ENCODE data around the gene SLC45A1.

Gene SLC45A1

DNA sequence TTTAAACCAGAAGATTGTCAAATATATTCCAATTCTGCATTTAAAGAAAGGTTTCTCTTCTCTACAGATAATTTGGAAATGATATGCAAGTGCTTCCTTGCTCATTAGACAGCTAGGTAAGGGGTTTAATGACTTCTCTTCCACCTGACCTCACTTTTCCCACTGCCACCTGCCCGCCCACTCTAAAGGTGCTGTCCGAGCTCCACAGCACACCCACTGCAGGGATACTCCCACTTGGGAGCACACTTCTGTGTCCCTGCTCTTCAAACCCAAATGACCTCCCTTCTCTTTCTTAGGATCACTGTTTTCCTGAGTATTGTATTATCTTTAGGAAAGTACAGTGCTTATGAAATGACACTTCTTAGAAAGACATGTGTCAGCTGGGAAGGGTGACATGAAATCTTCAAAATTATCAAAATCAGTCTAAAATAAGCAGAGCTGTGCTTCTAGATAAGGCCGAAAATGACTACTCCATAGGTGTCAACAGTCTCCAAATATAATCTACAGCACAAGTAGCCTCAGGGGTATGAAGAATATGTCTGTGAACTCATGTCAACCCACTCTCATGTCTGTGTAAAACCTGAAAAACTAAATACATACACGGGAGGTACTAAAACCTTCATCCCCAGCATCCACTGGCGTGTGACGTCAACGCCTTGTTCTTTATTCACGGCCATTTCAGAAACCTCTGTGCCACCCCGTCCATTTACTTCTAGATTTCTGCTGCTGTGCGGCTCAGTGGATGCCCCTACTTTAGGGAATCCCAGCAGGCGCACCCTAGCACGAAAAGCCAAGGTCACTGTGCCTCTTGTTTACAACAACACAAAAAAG, 71.0 kb downstream of the SLC45A1 start:
- POLR2A ChIA-PET: no interaction called here
- TF ChIP-seq CTCF (IDR thresholded peaks at IDR 0.05; ENCODE audit: insufficient read depth, low read length, missing control alignments): no peak
- no peak overlapping the region for H3K4me3 ChIP-seq (ENCODE audit: low read depth, low read length)
- no peak for DNase-seq (ENCODE audit: low read depth, low spot score)
- CTCF ChIA-PET: no interaction called here

- TF ChIP-seq CTCF (IDR thresholded peaks at IDR 0.05; ENCODE audit: insufficient read depth, low read length, missing control alignments): no peak
- ChIA-PET CTCF (no interaction called here), POLR2A (no interaction called here)
- DNase-seq (ENCODE audit: low read depth, low spot score): no peak
- H3K4me3 ChIP-seq (ENCODE audit: low read depth, low read length): no peak overlapping the region
Observed at GRCh38 chr1:8389958-8390535, 72.1 kb downstream of the SLC45A1 start.

- no peak for DNase-seq (ENCODE audit: low read depth, low spot score)
- no peak for TF ChIP-seq CTCF (IDR thresholded peaks at IDR 0.05; ENCODE audit: insufficient read depth, low read length, missing control alignments)
- ChIA-PET CTCF (no interaction called here), POLR2A (no interaction called here)
- H3K4me3 ChIP-seq (ENCODE audit: low read depth, low read length): no peak overlapping the region
Observed at GRCh38 chr1:8390707-8391106, 72.8 kb downstream of the SLC45A1 start.

GRCh38 chr1:8392522-8392921, 74.6 kb downstream of the SLC45A1 start:
- TF ChIP-seq CTCF (IDR thresholded peaks at IDR 0.05; ENCODE audit: insufficient read depth, low read length, missing control alignments): no peak
- no peak overlapping the region for H3K4me3 ChIP-seq (ENCODE audit: low read depth, low read length)
- ChIA-PET POLR2A (no interaction called here), CTCF (interaction anchor here (1.1 to 1.6 kb wide), 2 partner anchors 10 to 18 kb away, joined by 3 read pairs; no protein-coding TSS in a partner anchor)
- DNase-seq (ENCODE audit: low read depth, low spot score): no peak

Measured in AG04449 (cell line).